OCI-LY7 (cell line): Measurements from ENCODE around the gene ATP11A.

ENCODE experiments used
- EZH2phosphoT487 ChIP-seq: fragments of 200-600 bp; sonication (generic); IDR thresholded peaks from 2 replicates; pipeline ENCODE4 v1.6.1; 2018; ENCODE audit warnings: low read depth, borderline replicate concordance, mild to moderate bottlenecking, mixed run types, antibody characterized with exemption, low read length, moderate library complexity, mixed read lengths
- TF ChIP-seq, protein P1 (sequence below): fragments of 200-600 bp; sonication (generic); conservative IDR thresholded peaks from 2 replicates; pipeline ENCODE4 v1.5.1; 2014; ENCODE audit warnings: mild to moderate bottlenecking, antibody characterized with exemption, low read length, moderate library complexity, mixed read lengths

DNA sequence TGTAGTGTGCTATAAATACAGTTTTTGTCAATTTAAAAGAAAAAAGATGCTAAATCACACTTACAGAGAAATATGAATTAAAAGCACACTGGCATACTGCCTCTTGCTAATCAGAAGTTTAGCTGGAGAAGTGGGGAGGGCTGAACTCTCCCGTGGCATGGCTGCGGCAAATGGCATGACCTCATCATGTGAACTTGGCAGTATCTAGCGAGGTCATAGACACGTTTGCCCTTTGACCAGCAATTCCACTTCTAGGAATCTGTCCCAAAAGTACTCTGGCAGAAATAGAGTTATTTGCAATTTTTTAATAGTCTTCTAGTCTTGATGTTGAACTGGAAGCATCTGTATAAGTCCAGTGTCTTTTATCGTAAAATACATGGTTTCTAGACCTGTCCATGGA lies 237.2 kb downstream of the ATP11A start:
- TF ChIP-seq, protein P1, sequence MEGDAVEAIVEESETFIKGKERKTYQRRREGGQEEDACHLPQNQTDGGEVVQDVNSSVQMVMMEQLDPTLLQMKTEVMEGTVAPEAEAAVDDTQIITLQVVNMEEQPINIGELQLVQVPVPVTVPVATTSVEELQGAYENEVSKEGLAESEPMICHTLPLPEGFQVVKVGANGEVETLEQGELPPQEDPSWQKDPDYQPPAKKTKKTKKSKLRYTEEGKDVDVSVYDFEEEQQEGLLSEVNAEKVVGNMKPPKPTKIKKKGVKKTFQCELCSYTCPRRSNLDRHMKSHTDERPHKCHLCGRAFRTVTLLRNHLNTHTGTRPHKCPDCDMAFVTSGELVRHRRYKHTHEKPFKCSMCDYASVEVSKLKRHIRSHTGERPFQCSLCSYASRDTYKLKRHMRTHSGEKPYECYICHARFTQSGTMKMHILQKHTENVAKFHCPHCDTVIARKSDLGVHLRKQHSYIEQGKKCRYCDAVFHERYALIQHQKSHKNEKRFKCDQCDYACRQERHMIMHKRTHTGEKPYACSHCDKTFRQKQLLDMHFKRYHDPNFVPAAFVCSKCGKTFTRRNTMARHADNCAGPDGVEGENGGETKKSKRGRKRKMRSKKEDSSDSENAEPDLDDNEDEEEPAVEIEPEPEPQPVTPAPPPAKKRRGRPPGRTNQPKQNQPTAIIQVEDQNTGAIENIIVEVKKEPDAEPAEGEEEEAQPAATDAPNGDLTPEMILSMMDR, result no peak
- no peak for TF ChIP-seq EZH2phosphoT487
